Stimulated activated naive CD4-positive, alpha-beta T cell (primary cell): ENCODE results near the gene OR2AP1.
"Not testable (repeated sequence)": the region's sequence is repeated elsewhere in the genome, so short reads cannot be mapped to it uniquely, and the experiment has no call there.

Experiments
- DNase-seq, 6 experiments: peaks; one replicate each; lab custom pipeline; 2025; lab: John Stamatoyannopoulos, UW

Gene OR2AP1

DNA sequence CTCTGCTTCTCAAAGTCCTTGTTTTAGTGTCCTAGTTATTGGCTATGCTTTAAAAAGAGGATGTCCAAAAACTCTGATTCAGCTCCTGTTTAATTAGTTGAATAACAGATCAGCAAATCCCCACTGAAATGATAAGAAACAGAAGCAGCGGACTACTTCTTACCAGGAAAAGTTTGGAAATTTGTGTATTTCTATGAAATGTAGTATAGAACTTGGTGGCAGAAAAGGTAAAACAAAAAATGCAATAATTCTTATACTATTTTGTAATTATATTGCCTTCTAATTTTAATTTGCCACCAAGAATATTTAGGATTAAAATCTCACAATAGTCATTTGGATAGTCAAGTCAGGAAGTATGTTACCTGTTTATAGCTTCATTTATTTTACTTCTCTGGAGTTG, at the start of gene OR2AP1:
TSS of gene OR2AP1 (plus strand) at position 301 of the 400 bp plus-strand sequence. CDS start 1,947 bp downstream, outside the sequence.
- DNase-seq, result no peak

DNA sequence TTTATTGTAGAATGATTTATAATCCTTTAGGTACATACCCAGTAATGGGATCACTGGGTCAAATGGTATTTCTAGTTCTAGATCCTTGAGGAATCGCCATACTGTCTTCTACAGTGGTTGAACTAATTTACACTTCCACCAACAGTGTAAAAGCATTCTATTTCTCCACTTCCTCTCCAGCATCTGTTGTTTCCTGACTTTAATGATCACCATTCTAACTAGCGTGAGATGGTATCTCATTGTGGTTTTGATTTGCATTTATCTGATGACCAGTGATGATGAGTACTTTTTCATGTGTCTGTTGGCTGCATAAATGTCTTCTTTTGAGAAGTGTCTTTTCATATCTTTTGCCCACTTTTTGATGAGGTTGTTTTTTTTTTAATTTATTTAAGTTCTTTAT, 24.0 kb upstream of the OR2AP1 start:
- not testable (repeated sequence) for DNase-seq

DNA sequence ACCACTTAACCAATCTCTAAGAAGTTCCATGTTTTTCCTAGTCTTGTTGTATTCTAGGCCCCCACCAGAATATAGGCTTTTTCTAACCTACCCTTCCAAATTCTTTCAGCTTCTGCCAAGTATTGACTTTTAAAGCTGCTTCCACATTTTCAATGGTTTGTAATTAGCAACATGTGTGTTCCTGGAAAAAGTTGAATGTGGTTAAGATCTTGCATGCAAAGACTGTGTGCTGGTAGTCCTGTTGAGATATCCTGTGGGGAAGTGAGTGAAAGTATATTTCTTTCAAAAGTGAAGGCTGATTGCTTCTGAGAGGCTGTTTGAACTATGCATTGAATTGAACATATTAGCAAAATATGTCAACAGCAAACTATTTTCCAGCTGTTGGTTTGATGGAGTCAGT, 23.5 kb upstream of the OR2AP1 start:
- no peak for DNase-seq

DNA sequence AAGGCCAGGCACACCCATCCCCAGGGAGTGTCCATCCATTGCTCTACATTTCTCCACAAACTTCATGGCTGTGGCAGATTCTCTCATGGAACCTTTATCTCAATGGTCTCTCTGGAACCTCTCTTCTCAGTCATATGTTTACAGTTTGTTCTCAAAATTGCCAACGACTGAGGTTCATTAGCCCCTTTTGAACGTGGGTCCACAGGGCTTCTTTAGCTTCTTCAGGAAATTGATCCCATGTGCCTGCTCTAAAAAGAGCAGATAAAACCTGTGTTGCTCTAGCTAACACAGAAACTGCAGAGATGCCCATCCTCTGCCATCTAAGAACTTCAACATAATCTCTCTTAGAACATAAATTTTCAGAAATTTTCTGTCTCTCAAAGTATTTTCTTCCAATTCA, 23.0 kb upstream of the OR2AP1 start, which contains the start of gene OR6C4:
TSS of gene OR6C4 (plus strand) at position 301 of the 400 bp plus-strand sequence. CDS start 1,625 bp downstream, outside the sequence.
- no peak for DNase-seq

DNA sequence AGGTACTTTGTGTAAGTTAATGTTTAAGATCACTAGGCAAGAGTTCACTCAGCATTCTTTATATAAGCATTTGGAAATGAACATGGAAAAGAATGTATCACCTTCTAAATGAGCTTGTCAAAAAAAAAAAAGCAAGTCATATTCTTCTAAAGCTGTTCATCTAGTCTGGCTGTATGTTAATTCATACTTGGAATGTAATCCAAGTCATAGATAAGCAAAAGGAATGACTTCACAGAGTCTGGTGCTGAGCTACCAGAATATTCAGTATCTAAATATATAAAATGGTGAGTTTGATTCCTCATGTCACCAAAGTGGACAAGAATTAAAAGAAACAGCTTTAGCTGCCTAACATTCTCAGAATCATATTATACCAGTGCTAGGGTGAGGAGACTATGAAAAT, 18.0 kb upstream of the OR2AP1 start:
- DNase-seq, result no peak

DNA sequence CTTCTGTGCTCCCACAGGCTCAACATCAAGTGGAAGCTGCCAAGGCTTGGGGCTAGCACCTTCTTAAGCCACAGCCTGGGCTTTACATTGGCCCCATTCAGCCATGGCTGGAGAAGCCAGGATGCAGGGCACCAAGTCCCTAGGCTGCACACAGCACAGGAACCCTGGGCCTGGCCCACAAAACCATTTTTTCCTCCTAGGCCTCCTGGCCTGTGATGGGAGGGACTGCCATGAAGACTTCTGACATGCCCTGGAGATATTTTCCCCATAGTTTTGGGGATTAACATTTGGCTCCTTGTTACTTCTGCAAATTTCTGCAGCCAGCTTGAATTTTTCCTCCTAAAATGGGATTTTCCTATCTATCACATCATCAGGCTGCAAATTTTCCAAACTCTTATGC, 2.2 kb upstream of the OR2AP1 start:
- DNase-seq, result not testable (repeated sequence)

DNA sequence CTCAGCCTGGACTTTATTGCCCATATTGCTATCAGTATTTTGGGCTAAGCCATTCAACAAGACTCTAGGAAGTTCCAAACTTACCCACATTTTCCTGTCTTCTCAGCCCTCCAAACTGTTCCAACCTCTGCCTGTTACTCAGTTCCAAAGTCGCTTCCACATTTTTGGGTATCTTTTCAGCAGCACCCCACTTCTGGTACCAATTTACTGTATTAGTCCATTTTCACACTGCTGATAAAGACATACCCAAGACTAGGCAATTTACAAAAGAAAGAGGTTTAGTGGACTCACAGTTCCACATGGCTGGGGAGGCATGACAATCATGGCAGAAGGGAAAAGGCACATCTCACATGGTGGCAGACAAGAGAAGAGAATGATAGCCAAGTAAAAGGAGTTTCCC, 1.6 kb upstream of the OR2AP1 start:
- DNase-seq, result not testable (repeated sequence)

DNA sequence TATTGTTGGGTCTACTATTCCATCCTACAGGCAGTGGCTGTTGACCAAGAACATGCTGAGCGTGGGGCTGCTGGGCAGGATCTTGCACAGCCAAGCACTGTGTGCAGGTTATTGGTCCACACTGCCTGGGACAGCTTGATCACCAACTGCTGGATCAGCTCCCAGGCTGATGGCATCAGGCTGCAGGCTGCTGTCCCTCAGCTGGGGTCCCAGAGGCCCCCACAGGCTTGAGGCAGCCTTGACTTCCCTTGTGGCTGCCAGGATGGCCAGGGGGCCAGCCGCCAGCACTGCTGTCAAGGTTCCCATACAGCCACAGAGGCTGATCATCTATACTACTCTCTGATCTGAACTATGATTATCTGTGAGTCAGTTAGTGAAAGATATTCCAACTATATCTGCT, 9.8 kb downstream of the OR2AP1 start:
- DNase-seq, result no peak

DNA sequence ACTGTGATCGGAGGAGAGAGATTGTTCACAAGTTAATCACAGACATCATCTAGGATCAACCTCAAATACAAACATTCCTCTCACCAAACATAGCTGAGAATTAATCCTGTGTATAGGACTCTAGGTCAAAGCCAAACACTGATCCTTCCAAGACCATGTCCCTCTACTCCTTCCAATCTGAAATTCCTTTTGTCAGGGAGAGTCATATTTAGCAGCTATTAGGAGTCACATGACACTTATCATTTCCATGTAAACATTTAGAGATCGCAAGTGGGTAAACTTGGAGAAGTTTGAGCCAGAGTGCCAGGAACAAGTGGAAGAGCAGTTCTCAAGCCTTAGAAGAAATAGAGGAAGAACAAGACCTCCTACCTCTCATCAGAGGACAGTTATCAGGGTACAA, 13.5 kb downstream of the OR2AP1 start:
- DNase-seq, result no peak

DNA sequence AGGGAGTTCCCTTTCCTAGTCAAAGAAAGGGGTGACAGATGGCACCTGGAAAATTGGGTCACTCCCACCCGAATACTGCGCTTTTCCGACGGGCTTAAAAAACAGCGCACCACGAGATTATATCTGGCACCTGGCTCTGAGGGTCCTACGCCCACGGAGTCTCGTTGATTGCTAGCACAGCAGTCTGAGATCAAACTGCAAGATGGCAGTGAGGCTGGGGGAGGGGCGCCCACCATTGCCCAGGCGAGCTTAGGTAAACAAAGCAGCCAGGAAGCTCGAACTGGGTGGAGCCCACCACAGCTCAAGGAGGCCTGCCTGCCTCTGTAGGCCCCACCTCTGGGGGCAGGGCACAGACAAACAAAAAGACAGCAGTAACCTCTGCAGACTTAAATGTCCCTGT, 17.9 kb downstream of the OR2AP1 start:
- not testable (repeated sequence) for DNase-seq

DNA sequence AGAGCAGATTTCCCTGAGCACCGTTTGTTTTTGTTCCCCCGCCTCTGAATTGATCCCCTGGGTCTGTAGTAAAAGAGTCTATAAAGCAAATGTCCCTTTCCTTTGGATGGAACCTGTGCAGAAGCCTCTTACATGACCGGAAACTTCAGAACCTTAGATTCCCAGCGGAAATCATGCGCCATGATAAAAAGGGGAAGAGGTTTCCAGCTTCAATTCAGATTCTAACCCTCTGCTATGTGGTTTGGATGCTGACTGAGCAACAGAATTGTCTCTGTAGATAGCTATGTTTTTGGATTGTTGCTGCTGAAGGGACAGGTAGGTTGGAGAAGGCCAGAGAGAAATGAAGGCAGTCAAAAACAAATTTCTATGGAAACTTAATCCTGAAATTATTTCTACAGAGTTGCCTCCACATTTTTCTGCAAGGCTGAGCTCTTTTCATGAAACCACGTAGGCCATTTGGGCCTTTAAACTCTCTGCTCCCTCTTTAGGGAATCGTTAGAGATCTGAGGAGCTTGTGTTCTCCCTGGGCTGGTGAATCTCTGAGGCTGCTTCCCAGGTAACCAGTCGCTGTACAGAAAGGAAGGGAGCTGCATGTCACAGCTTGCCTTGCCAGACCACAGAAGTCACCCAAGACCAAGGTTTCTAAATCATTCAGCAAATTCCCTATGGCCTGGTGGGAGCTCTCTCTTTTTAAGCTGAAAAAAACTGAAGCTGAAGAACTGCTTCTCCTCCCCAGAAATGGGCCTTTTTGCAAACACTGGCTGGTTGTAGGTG, 35.7 kb downstream of the OR2AP1 start:
- DNase-seq, result no peak

DNA sequence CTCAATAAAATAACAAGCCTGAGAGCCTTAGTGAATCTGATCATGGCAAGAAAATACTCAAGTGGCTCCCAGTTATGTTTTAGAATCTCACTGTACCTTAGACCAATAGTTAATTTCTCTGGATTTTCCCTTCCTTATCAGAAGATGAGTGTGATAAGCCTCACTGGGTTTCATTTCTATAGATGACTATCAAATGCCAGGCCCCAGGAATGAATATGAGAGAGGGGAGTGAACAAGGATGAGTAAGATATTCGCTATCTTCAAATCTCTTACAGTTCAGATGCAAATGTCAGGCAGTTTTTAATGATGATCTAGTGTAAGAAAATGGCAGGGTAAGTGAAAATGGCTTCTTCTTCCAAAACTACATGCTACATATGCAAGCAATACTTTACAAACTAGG, 38.3 kb downstream of the OR2AP1 start:
- no peak for DNase-seq

DNA sequence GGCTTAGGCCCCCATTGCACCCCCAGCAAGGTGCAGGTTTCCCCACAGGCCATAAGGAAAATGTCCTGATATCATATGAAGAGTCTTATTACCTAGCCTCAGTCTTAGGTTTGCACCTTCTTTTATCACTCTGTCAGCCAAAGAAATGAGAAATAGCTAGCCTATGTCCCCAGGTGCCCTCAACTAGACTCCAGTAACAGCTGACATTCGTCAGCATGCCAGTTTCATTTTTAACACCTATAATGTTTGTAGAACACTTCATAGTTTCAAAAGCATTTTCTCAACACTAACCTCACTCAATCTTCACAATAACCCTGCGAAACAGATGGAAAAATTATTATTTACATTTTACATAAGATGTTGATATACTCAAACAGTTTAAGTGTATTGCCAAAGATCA, 40.4 kb downstream of the OR2AP1 start:
- DNase-seq, result no peak

DNA sequence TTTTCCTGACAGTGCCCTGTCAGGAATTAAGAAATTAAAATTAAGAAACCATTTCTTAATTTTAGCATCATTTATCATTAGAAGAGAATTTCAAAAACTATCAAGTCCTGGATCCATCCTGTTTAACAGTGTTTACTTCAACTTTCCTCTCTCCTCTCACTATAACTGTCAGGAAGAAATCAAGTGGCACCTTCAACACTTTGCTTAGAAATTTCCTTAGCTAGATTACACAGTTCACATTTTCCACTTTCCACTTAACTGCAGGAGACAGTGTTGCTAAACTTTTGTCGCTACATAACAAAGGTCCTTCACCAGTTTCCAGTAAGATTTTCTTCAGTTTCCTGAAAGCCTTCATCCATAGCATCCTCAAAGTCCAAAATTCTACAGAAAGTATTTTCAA, 42.5 kb downstream of the OR2AP1 start:
- no peak for DNase-seq

DNA sequence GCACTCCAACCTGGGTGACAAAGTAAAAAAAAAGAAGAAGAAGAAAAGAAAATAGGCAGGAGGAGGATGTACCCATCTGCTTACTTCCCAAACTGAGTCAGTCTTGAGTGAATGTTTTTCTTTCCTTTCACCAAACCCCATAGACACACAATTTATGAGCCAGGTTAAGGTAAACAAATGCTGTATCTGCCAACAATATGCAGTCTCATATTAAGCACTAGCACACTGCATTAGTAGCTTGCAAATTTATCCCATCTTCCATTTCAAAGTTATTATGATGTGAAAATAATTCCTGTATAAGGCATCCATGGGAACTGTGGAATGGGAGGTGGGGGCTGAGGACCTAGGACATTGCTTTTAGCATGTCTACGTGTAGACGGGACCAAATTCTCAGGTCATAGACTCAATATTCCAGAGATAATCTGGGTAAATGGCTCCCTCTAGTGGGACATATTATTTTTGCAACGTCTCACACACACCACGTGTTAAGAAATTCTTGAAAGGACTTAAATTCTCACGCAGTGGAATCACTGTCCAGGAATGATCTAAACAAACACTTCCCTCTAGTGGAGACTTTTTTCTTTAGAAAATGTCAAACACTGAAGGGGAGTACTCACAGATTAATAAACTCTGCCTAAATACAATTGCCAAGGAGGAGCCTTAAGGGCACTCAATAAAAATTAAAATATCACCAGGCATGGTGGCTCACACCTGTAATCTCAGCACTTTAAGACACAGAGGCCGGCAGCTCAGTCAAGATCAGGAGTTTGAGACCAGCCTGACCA, 47.3 kb downstream of the OR2AP1 start:
- peak in 5 of 6 experiments; percentile 3 to 81 (median 46) for DNase-seq

DNA sequence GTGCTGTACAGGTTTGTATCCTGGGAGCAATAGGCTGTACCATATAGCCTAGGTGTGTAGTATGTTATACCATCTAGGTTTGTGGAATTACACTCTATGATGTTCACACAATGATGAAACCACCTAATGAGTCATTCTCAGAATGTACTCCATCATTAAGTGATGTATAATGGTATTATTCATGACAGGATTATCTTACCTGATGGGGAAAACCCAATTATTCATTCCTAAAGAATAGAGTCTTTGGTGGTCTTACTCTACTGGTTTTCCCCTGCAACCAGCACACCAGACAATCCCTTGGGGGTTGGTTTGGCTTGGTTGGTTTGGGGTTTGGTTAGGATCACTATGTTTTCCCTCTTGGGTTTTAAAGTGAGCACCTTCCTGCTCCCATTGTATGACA, 51.8 kb downstream of the OR2AP1 start:
- no peak for DNase-seq
